Kidney (tissue), 14 donors: Measurements from ENCODE around the gene DHFR. TPM values are rescaled to one million over a fixed set of nuclear protein-coding genes. Genes with fewer than 3 reads are reported as not detected.

Experiments
- DNase-seq, 5 donors: peaks; one replicate each; pipeline ENCODE4 v3.0.0-alpha.2; 2013 to 2020
- FAIRE-seq: peaks from 2 replicates; lab custom pipeline; 2012; peaks lifted over from hg19 to GRCh38; lab: Jason Lieb, UNC
- H3K27ac ChIP-seq, 2 donors: one replicate each; pipeline ENCODE4 v1.7.0; 2013; ENCODE audit warnings: low read depth in 2 of 2, low read length in 2 of 2, inconsistent platforms in 1 of 2
- H3K27me3 ChIP-seq: one replicate; pipeline ENCODE4 v1.7.1; 2013; ENCODE audit warnings: low read length, inconsistent platforms; ENCODE audit not compliant: control insufficient read depth, insufficient read depth
- H3K36me3 ChIP-seq, 3 donors: one replicate each; pipeline versions ENCODE4 v1.7.0 to v1.7.1; 2013; ENCODE audit warnings: low read length in 3 of 3, control low read depth in 1 of 3, inconsistent platforms in 1 of 3; ENCODE audit not compliant: insufficient read depth in 3 of 3, control insufficient read depth in 2 of 3
- H3K4me1 ChIP-seq, 3 donors: one replicate each; pipeline versions ENCODE4 v1.7.0 to v1.7.1; 2013; ENCODE audit warnings: low read length in 3 of 3, inconsistent platforms in 1 of 3, low read depth in 1 of 3; ENCODE audit not compliant: control insufficient read depth in 2 of 3, insufficient read depth in 2 of 3
- H3K4me3 ChIP-seq, 3 donors: one replicate each; pipeline versions ENCODE4 v1.7.0 to v1.8.1; 2013; ENCODE audit warnings: low read length in 3 of 3, control low read depth in 1 of 3, inconsistent platforms in 1 of 3
- H3K9ac ChIP-seq, 3 donors: one replicate each; pipeline versions ENCODE4 v1.7.0 to v1.7.1; 2013; ENCODE audit warnings: low read length in 3 of 3, control low read depth in 1 of 3, inconsistent platforms in 1 of 3
- H3K9me3 ChIP-seq, 3 donors: one replicate each; pipeline versions ENCODE4 v1.7.0 to v1.7.1; 2013; ENCODE audit warnings: low read length in 3 of 3, control low read depth in 1 of 3, inconsistent platforms in 1 of 3; ENCODE audit not compliant: control insufficient read depth in 2 of 3, insufficient read depth in 1 of 3
- intact Hi-C: fragments of 100-400 bp; cut with DNase I; formaldehyde crosslinking; loops from one replicate; pipeline ENCODE4 v1.11.1; 2022
- polyA plus RNA-seq: library from polyadenylated mRNA; stranded (reverse); fragments of 350-450 nt; fragmentation: Illumina TruSeq; extraction: RNeasy Lipid Tissue Mini Kit (QIAGEN cat#74804); gene quantifications from one replicate; pipeline ENCODE4 v1.2.3, GENCODE V29; 2014; ENCODE audit warnings: low read depth, low replicate concordance; ENCODE audit not compliant: insufficient read depth
- total RNA-seq: library from RNA; stranded (reverse); fragmentation: NEBNext Ultra II Directional; extraction: Animal tissue kit (Norgen Biotek cat#: 25700); gene quantifications from one replicate; pipeline ENCODE4 v1.2.1, GENCODE V29; 2021
- TF ChIP-seq, protein P1 (sequence below): IDR thresholded peaks from 3 replicates; pipeline ENCODE4 v1.5.1; 2012; ENCODE audit warnings: mild to moderate bottlenecking, moderate library complexity, borderline replicate concordance; ENCODE audit not compliant: insufficient read depth; ENCODE audit errors: extremely low read depth
- donor health status: control.
- donor health status: control.
- donor health status: control.
- donor health status: control.
- donor health status: control.
- donor health status: DM: yes; HTN: yes; CAD: no.
- donor health status: Normal renal cell carcinoma (clear cell type).

DHFR gene
- total and polyA plus RNA-seq, 2 donors from 2014 or later, result 13.7 to 14.3 TPM

DNA sequence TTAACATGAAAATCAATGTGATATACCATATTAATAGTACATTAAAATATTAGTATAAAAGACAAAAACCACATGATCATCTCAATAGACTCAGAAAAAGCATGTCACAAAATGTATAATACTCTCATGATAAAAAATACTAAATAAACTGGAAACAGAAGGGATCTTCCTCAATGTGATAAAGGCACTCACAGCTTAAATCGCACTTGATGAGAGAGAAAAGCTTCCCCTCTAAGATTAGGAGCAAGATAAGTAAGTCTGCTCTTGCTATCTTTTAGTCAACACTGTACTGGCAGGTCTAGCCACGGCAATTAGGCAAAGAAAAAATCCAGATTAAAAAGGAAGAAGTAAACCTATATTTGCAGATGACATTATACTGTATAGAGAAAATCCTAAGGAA lies 22.1 kb downstream of the DHFR start:
- no peaks in the 10 kb centered on the region for H3K27me3 ChIP-seq
- no peaks in the 10 kb centered on the region for H3K9me3 ChIP-seq
- no peak overlapping the region for H3K4me3 ChIP-seq
- DNase-seq (no peak), FAIRE-seq (peak; percentile 6)
- no peak overlapping the region for H3K9ac ChIP-seq
- no peaks in the 10 kb centered on the region for H3K4me1 ChIP-seq
- no peak overlapping the region for H3K27ac ChIP-seq
- H3K36me3 ChIP-seq, result peaks cover 0 to 4% (median 0%) of the 10 kb centered on the region in 3 donors
- TF ChIP-seq, protein P1, sequence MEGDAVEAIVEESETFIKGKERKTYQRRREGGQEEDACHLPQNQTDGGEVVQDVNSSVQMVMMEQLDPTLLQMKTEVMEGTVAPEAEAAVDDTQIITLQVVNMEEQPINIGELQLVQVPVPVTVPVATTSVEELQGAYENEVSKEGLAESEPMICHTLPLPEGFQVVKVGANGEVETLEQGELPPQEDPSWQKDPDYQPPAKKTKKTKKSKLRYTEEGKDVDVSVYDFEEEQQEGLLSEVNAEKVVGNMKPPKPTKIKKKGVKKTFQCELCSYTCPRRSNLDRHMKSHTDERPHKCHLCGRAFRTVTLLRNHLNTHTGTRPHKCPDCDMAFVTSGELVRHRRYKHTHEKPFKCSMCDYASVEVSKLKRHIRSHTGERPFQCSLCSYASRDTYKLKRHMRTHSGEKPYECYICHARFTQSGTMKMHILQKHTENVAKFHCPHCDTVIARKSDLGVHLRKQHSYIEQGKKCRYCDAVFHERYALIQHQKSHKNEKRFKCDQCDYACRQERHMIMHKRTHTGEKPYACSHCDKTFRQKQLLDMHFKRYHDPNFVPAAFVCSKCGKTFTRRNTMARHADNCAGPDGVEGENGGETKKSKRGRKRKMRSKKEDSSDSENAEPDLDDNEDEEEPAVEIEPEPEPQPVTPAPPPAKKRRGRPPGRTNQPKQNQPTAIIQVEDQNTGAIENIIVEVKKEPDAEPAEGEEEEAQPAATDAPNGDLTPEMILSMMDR, result no peak
- intact Hi-C loops, result no loop called here

DNA sequence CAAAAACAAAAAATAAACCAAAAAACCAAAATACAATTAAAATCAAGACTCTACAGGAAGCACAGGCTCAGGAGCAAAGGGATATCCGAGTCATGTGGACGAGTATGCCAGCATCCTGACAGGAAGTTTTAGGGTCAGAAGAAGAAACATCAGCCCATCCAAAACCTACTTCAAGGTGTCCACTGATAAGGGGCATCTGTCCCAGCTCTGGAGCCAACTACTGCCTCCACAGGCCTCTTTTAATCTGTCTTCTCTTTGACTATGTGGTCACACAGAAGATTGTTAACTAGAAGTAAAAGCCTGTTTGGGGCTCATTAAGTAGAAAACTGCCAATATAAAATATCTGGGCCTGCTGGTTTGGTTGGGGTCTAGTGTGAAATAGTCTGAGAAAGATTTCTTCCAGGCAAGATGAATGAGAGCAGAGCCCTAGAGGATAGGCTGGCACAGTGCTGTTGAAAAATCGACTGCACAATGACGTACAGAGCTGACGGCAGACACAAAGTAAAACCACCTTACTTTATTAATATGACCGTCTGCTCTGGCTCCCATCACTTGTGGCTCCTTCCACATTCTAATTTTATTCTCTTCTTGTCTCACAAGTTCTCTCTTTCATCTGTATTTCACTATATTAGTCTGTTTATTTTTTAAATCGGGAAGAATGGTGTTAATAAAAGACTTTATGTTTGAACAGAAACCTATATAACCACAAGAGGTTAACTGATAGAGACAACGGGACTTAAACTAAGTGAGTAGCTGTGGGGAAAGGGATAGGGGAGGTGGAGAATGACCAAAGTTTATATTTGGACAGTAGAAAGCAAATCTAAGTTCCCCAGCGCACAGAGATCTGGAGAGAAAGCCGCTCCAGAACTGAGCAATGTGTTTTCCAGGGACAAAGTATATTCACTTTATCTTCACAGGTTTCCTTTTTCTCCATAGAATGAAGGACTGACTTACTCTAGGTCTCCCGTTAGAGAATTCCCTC lies 23.2 kb downstream of the DHFR start:
- no peak for FAIRE-seq
- intact Hi-C loops, result no loop called here
- H3K9ac ChIP-seq, result no peak overlapping the region
- H3K36me3 ChIP-seq, result peaks cover 0 to 4% (median 0%) of the 10 kb centered on the region in 3 donors
- H3K27me3 ChIP-seq, result no peaks in the 10 kb centered on the region
- TF ChIP-seq, protein P1, result no peak
- H3K9me3 ChIP-seq, result no peaks in the 10 kb centered on the region
- no peak overlapping the region for H3K4me3 ChIP-seq
- no peak for DNase-seq
- H3K4me1 ChIP-seq, result no peaks in the 10 kb centered on the region
- H3K27ac ChIP-seq, result no peak overlapping the region

DNA sequence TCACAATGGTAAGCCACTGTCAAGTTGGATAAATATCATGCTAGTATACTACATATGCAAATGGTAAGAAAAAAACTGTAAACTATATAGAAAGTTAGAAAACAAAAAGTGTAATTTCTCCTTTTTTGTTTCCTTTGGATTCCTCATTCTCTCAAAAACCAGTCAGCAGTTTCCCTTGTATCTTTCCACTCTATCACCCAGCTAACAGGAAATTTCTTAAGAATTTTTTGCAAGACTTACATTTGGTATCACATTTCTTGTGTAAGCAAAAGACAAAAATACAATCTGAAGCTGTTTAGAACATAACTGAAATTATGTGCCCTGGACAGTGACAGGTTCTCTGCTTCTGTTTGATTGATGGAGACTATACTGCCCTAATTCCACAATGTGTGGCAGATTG lies 25.5 kb downstream of the DHFR start:
- DNase-seq, result no peak
- H3K27ac ChIP-seq, result no peak overlapping the region
- H3K9ac ChIP-seq, result no peak overlapping the region
- H3K4me3 ChIP-seq, result no peak overlapping the region
- intact Hi-C loops, result no loop called here
- no peaks in the 10 kb centered on the region for H3K27me3 ChIP-seq
- no peaks in the 10 kb centered on the region for H3K9me3 ChIP-seq
- TF ChIP-seq, protein P1, result no peak
- FAIRE-seq, result no peak
- H3K4me1 ChIP-seq, result no peaks in the 10 kb centered on the region
- peaks cover 0 to 4% (median 0%) of the 10 kb centered on the region in 3 donors for H3K36me3 ChIP-seq
